Measurements from ENCODE around the gene FLOT1.

FLOT1 gene

GRCh38 chr6:30686009-30686907 lies 56.2 kb downstream of the FLOT1 start, which contains the start of gene PPP1R18:
Gene PPP1R18, minus strand, starts transcription at chr6:30686645. Its CDS starts 627 bp downstream, at chr6:30686018.
- POLR2A ChIA-PET: interaction anchor here (0.8 to 1.2 kb wide), 2 partner anchors 11 to 32 kb away, joined by 3 read pairs; no protein-coding TSS in a partner anchor
- peak; percentile 39 for DNase-seq (ENCODE audit: extremely low spot score)

GRCh38 chr6:30685157-30686008 lies 57.1 kb downstream of the FLOT1 start:
- CTCF ChIA-PET: interaction anchor here (0.6 to 1.0 kb wide), 3 partner anchors 30 to 143 kb away, joined by 3 to 5 read pairs (median 4); no protein-coding TSS in a partner anchor
- POLR2A ChIA-PET: interaction anchor here (0.6 to 1.2 kb wide), 6 partner anchors 10 to 37 kb away, joined by 3 to 5 read pairs (median 3); partner anchors contain the start of genes DHX16 and MDC1
- no peak for DNase-seq (ENCODE audit: extremely low spot score)
- no peak for TF ChIP-seq HDGF (IDR thresholded peaks at IDR 0.05; ENCODE audit: borderline replicate concordance)
- TF ChIP-seq TARDBP (IDR thresholded peaks at IDR 0.05): no peak
- no peak for TF ChIP-seq FOXM1 (IDR thresholded peaks at IDR 0.05; ENCODE audit: borderline replicate concordance)
- TF ChIP-seq PKNOX1 (IDR thresholded peaks at IDR 0.05): no peak
- no peak for TF ChIP-seq CTBP1 (IDR thresholded peaks at IDR 0.05; ENCODE audit: borderline replicate concordance)
- no peak for TF ChIP-seq L3MBTL2 (conservative IDR thresholded peaks at IDR 0.05)
- TF ChIP-seq ELF4 (IDR thresholded peaks at IDR 0.05): no peak
- TF ChIP-seq NFRKB (IDR thresholded peaks at IDR 0.05): no peak
- no peak for TF ChIP-seq FOXA1 (IDR thresholded peaks at IDR 0.05)
- TF ChIP-seq ZNF384 (IDR thresholded peaks at IDR 0.05): no peak

More at GRCh38 chr6:30686009-30686907, 56.2 kb downstream of the FLOT1 start, which contains the start of gene PPP1R18:
- TF ChIP-seq CTBP1 (IDR thresholded peaks at IDR 0.05; ENCODE audit: borderline replicate concordance) (no peak), LEF1 (IDR thresholded peaks at IDR 0.05; ENCODE audit: borderline replicate concordance) (no peak), NFRKB (IDR thresholded peaks at IDR 0.05) (no peak), ZNF384 (IDR thresholded peaks at IDR 0.05) (no peak), BHLHE40 (IDR thresholded peaks at IDR 0.05; ENCODE audit: borderline replicate concordance) (no peak), SUZ12 (IDR thresholded peaks at IDR 0.05) (no peak)
- CTCF ChIA-PET: no interaction called here

DNA sequence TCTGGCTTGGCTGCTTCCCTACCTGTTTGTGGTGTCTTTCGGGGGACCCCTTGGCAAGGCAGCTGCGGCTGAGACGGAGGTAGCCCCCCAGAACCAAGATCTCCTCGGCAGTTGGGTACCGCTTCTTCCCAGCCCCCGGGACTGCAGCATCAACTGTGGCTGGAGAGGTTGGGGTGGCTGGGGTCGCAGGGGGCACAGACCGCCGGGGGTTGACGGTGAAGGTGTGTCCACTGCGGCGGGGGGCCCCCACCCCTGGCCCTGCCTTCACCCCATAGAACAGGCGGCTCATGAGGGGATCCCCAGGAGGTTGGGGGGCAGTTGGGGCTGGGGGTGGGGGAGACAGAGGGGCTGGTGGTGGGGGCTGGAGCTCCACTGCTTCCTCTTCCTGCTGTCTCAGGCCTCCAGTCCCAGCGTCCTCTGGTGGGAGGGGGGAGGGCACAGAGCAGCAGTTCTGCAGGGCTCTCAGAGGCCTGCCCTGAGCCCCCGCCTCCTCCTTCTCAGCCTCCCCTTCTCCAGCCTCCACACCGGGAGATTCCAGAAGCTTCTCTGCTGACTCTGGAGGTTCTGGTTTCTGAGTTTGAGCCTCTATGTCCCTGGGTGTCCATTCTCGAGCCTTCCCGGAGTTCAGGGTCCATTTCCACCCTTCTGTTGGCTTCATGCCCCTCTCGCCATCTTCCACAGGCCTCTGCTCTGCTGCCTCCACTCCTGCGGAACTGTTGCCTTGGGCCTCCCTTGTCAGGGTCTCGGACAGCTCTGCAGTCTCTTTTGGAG lies 57.9 kb downstream of the FLOT1 start:
- no peak for DNase-seq (ENCODE audit: extremely low spot score)

DNA sequence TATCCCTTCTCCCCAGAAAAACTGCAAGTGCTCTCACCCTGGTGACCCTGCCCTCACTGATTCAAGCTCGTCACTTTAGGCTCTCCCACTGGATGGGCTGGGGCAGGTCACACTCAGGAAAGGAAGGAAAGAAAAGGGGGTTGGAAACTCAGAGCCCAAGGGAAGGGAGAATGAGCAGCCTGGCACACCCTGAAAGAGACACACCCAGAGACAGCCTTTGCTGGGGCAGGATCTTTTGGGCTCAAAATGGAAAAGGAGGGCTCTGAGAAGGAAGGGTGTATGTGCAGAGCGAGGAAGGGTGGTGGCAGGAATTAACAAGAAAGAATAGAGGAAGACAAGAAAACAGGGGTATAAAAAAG lies 58.5 kb downstream of the FLOT1 start:
- ChIA-PET POLR2A (interaction anchor here (1.1 to 1.2 kb wide), 2 partner anchors 33 to 39 kb away, joined by 3 to 6 read pairs; partner anchors contain the start of gene MDC1), CTCF (no interaction called here)
- TF ChIP-seq FOXK2 (IDR thresholded peaks at IDR 0.05) (no peak), ARNT (IDR thresholded peaks at IDR 0.05) (no peak), L3MBTL2 (conservative IDR thresholded peaks at IDR 0.05) (no peak), NFRKB (IDR thresholded peaks at IDR 0.05) (no peak), FOXM1 (IDR thresholded peaks at IDR 0.05; ENCODE audit: borderline replicate concordance) (no peak), CTBP1 (IDR thresholded peaks at IDR 0.05; ENCODE audit: borderline replicate concordance) (no peak), FOXA1 (IDR thresholded peaks at IDR 0.05) (no peak), SP1 (IDR thresholded peaks at IDR 0.05) (no peak), PKNOX1 (IDR thresholded peaks at IDR 0.05) (no peak), SUZ12 (IDR thresholded peaks at IDR 0.05) (no peak), HDGF (IDR thresholded peaks at IDR 0.05; ENCODE audit: borderline replicate concordance) (no peak), ELF4 (IDR thresholded peaks at IDR 0.05) (no peak), TARDBP (IDR thresholded peaks at IDR 0.05) (no peak), ZNF384 (IDR thresholded peaks at IDR 0.05) (no peak), LEF1 (IDR thresholded peaks at IDR 0.05; ENCODE audit: borderline replicate concordance) (no peak), BHLHE40 (IDR thresholded peaks at IDR 0.05; ENCODE audit: borderline replicate concordance) (no peak)
- DNase-seq (ENCODE audit: extremely low spot score): no peak

More for the DNA sequence above, 57.9 kb downstream of the FLOT1 start:
- POLR2A ChIA-PET: interaction anchor here (0.6 to 1.2 kb wide), 5 partner anchors 9 to 38 kb away, joined by 3 to 5 read pairs (median 3); partner anchors contain the start of genes DHX16 and MDC1
- TF ChIP-seq HDGF (IDR thresholded peaks at IDR 0.05; ENCODE audit: borderline replicate concordance): no peak
- TF ChIP-seq FOXK2 (IDR thresholded peaks at IDR 0.05): no peak
- TF ChIP-seq PKNOX1 (IDR thresholded peaks at IDR 0.05): no peak
- TF ChIP-seq FOXA1 (IDR thresholded peaks at IDR 0.05): no peak
- TF ChIP-seq L3MBTL2 (conservative IDR thresholded peaks at IDR 0.05): no peak
- no peak for TF ChIP-seq CTBP1 (IDR thresholded peaks at IDR 0.05; ENCODE audit: borderline replicate concordance)
- TF ChIP-seq SUZ12 (IDR thresholded peaks at IDR 0.05): no peak
- no peak for TF ChIP-seq BHLHE40 (IDR thresholded peaks at IDR 0.05; ENCODE audit: borderline replicate concordance)
- TF ChIP-seq ELF4 (IDR thresholded peaks at IDR 0.05): no peak
- no peak for TF ChIP-seq FOXM1 (IDR thresholded peaks at IDR 0.05; ENCODE audit: borderline replicate concordance)
- no peak for TF ChIP-seq NFRKB (IDR thresholded peaks at IDR 0.05)
- TF ChIP-seq ARNT (IDR thresholded peaks at IDR 0.05): no peak
- no peak for TF ChIP-seq SP1 (IDR thresholded peaks at IDR 0.05)
- TF ChIP-seq LEF1 (IDR thresholded peaks at IDR 0.05; ENCODE audit: borderline replicate concordance): no peak
- TF ChIP-seq ZNF384 (IDR thresholded peaks at IDR 0.05): no peak
- no peak for TF ChIP-seq TARDBP (IDR thresholded peaks at IDR 0.05)
- CTCF ChIA-PET: interaction anchor here (0.6 to 1.0 kb wide), 3 partner anchors 30 to 142 kb away, joined by 3 to 5 read pairs (median 4); no protein-coding TSS in a partner anchor

Measured in HEK293T (cell line).